Measurements from ENCODE around the gene SPOCK1.
"Not testable (repeated sequence)": the region's sequence is repeated elsewhere in the genome, so short reads cannot be mapped to it uniquely, and the experiment has no call there.

SPOCK1 gene

DNA sequence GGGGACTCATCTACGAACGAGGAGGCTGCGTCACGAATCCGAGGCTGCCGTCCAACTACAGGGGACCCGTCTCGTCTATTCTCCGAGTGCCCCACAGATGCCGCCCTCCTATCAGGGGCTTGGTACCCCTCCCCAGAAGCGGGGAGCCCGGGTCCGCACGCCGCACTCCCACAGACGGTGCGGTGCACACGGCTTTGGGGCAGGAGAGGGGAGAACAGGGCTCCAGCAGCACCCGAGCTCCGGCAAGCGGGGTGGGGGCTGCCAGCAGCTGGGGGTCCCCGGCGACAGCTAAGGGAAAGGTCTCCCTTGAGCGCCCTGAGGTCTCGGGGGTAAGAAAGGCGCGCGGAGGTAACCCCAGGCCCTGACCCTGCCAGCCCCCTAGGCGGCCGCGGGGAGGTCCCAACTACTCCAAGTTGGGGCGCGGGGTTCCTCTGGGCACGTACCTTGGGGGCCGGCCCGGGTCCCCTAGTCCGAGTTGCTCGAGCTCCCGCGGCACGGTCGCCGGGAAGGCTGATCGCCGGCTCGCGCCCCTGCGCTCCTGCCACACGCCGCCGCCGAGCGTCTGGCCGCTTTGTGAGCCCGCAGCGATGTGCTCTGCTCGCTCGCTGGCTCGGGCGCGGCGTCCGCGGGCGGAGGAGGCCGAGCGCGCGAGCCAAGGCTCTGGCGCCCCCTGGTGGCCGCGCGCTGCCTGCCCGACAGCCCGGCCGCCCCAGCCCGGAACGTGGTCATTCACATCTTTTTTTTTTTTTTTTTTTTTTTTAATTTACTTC, at the start of gene SPOCK1:
Gene SPOCK1 (minus strand): TSS at position 591 of the 770 bp plus-strand sequence.
- peak; percentile 13 for DNase-seq

DNA sequence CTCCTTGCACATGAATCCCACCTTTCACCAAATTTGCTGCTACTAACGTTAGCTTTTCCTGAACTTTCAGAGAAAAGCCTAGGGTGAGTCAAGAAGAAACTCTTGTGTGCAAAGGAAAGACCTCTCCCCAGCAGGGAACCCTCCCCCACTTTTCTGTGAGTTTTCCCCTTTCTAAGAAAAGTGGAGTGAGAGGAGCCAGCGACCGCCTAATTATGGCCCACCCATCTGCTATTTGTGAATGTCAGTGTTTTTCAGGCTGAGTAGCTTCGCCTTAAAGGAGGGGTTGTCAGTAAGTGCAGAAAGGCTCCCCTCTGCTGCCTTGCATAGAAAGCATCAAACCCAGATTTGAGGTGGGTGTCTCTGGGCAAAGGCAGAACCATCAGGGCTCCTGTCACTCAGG, 46.8 kb upstream of the SPOCK1 start:
- no peak for DNase-seq

DNA sequence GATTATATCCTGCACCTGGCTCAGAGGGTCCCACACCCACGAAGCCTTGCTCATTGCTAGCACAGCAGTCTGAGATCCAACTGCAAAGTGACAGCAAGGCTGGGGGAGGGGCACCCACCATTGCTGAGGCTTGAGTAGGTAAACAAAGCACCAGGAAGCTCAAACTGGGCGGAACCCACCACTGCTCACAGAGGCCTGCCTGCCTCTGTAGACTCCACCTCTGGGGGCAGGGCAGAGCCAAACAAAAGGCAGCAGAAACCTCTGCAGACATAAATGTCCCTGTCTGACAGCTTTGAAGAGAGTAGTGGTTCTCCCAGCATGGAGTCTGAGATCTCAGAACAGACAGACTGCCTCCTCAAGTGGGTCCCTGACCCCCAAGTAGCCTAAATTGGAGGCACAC, 36.3 kb upstream of the SPOCK1 start:
- DNase-seq, result not testable (repeated sequence)

DNA sequence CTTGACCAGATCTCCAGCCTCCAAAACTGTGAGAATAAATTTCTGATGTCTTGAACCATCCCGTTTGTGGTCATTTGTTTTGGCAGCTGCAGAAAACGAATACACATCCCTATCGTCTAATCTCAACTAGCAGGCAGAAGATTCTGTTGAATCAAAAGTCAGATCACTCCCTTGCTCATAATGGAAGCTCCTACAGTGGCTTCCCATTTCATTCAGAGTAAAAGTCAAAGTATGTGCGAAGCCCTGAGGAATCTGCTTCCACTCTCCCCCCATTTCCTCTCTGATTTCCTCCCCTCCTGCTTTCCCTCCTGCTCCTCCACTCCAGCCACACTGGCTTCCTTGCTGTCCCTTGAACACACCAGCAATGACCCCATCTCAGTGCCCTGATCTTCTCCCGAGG, 34.8 kb upstream of the SPOCK1 start:
- DNase-seq, result no peak

DNA sequence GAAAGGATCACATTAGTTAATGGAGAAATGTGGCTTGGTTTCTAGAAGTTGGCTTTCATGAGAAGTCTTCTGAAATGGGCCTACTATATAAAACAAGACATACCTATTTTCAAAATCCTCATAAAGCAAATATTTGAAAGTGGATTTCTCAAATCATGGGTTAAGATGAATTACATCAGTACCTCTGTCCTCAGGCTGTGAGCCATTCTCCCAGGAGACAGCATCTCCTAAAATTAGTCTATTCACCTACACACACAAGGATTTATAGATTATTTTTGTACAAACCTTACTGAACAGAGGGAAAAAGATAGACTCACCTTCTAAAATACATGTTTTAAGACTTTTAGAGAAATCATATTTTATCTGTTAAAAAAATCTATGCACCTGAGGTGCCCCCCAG, 32.1 kb upstream of the SPOCK1 start:
- no peak for DNase-seq

DNA sequence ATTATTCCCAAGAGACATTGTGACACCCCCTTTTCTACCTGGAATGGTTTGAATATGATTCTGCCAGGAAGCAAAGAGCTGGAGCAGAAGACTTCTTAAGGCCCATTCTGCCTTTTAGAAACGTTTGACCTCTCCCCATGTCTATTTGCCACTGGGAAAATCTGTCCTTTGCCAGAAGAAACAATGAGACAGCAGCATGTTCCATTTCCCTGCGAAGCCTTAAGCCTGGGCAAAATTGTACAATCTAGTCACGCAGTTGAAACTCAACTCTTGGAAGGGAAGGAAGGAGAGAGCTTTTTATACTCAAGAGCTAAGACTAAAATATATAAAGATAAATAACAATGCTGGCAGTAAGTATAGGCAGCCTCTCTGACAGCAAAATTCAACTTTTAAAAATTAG, 22.1 kb upstream of the SPOCK1 start:
- DNase-seq, result no peak

DNA sequence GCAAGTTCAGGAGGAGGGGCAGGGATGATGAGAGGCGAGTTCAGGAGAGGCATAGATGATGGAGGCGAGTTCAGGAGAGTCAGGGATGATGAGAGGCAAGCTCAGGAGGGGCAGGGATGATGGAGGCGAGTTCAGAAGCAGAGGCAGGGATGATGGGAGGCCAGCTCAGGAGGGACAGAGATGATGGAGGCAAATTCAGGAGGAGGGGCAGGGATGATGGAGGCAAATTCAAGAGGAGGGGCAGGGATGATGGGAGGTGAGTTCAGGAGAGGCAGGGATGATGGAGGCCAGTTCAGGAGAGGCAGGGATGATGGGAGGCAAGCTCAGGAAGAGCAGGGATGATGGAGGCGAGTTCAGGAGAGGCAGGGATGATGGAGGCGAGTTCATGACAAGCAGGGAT, 17.8 kb upstream of the SPOCK1 start:
- DNase-seq, result no peak

DNA sequence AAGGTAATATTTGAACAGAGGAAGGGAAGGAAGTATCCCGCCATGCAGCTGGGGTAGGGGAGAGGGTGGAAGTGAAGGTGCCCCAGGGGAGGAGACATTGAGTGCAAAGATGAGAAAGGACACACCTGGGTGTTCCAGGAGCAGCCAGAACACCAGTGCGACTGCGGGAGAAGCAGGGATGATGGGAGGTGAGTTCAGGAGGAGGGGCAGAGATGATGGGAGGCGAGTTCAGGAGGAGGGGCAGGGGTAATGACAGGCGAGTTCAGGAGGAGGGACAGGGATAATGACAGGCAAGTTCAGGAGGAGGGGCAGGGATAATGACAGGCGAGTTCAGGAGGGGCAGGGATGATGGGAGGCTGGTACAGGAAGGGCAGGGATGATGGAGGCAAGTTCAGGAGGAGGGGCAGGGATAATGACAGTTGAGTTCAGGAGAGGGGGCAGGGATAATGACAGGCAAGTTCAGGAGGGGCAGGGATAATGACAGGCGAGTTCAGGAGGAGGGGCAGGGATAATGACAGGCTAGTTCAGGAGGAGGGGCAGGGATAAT, 17.2 kb upstream of the SPOCK1 start:
- DNase-seq, result no peak

DNA sequence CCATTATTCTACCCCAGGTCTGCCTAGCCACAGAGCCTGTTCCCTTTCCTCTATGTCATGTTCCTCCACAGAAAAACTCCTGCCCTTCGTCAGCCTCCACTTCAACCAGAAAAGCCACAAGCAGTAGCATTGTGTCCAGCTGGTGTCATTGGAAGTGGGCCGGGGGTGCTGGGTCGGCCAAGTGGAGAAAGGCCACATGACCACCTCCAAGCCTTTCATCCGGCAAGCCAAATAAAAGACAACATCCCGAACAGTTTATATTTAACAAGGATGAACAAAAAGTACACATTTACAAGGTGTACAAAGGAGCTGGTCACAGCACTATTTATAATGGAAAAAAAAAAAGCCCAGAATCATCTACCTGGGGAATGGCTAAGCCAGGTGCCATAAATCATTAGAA, 16.1 kb upstream of the SPOCK1 start:
- no peak for DNase-seq

DNA sequence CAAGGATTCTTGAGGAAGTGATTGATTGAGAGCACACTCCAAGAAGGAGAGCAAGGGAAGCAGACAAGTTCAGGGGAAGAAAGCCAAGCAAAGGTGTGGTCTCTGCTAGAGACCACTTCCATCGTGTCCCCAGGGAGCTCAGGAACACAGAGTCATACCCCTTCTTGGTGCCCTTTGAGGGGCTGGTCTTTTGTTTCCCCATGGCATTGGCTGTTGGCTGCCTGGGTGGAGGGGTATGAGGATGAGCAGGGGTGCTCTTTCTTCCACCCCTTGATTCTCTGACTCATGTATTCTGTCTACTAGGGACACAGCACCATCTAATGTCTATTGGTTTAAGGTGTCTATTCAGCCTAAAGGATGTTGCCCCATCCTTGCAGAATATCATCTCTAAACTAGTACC, 11.5 kb upstream of the SPOCK1 start:
- DNase-seq, result no peak

DNA sequence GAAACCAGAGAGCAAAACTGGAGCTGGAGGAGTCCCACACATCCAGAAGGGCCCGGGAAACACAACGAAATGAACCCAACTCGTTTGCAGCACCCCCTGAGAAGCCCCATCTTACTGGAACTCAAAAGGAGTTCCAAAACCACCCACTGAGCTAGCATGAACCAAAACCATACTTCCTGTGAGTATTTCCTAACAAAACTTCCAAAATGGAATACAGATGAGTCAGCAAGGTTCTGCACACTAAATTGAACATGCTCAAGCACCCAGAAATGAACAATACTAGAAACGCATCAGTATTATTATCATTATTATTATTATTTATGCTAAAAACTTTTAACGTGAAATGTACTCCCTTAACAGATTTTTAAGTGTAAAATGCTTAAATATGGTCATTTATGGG, 8.0 kb upstream of the SPOCK1 start:
- DNase-seq, result no peak

DNA sequence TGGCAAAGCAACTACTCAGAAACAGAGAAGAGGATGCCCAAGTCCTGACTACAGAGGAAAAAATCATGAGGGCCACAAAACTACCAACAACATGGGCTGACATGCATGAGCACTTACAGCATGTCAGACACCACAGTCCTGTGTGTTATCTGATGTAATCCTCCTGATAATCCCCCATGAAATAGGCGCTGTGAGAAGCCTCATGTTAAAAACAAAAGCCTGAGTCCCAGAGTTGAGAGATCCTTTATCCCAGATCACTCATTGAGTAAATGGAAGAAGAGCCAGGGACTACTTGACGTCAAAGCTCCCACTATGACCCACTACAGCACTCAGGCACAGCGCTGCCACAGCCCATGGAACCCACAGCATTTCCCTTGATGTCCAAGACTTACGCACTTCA, 7.2 kb upstream of the SPOCK1 start:
- no peak for DNase-seq

DNA sequence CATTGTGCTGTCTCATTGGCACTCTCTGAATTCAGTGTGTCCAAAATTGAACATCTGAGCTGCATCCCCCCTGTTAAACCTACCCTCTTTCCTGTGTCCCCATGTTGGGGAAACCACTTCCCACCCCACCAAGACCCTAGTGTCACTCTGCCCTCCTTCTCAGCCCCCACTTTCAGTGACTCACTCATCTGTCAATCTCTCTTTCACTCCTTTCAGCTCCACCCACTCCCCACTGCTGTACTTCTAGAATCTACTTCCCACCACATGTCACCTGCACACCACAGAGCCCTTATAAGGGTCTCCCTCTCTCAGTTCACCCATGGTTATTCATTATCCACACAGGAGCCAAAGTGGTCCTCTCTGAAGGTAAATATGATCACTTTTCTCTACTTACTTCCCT, 5.8 kb upstream of the SPOCK1 start:
- no peak for DNase-seq

DNA sequence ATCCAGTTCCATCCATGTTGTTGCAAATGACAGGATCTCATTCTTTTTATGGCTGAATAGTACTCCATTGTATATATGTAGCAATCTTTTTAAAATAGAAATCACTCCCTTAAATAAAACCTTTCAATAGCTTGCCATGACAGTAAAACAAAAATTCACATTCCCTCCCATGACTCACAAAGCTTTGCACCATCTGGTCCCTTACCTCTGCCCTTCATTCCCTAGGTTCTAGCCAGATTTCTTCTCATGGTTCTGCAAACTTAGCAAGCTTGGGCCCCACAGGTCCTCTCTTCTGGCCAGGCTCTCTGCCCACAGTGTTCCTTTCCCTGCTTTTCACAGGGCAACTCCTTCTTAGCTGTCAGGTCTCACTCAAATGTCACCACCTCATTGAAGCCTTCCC, 4.3 kb upstream of the SPOCK1 start:
- no peak for DNase-seq

DNA sequence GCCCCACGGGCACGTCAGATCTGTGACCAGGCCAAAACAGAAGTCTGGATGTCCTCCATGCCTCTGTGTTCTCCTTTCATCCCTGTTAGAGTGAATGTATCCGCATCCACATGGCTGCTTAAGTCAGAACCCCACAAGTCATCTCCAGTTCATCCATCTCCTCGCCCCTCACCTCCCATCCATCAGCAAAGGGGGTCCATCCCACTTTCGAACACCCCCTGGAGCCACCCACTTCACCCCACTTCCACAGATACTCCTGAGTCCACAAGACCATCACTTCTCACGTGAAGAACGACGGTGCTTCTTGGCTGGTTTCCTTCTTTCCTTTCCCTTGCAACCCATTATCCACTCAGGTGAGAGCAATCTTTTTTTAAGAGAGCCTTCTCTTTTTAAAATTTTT, 3.5 kb upstream of the SPOCK1 start:
- no peak for DNase-seq

DNA sequence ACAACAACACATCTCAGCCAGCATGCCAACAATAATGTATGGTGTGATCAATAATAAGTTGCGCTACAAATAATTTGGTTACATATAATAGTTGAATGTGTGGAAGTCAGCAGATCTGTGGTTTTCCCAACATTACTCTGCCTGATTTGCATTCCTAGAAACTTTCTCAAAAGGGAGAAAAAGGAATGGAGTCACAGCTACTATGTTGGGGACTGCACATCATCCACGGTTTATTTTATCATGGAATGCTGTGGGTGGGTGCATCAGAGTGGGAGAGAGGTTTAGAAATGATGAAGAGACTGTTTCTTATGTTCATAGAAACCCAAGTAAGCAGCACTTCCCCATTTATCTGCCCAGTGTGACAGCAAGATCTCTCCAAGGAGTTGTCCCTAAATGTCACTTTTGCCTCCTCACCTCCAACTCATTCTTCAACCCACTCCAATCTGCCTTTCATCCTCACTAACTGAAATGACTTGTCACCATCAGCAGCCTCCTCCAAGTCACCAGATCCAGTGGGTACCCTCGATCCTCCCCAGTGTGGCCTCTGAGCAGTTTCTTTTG, 2.8 kb upstream of the SPOCK1 start:
- DNase-seq, result no peak

DNA sequence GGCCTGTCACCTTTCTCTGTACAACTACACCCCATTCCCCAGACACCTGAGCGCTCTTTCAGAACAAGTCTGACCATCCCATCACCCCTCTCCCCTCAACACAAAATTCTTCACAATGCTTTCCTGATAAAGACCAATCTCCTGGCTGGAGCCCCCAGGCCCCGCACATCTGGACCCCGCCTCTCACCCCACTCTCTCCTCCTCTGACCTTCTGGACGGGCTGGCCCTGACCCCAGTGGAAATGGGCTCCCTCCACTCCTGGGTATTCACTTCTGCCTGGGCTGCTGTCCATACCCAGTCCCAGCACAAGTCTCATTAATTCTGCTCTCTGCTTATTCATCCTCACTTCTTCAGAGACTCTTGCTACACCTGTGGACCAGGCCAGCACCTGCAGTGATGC, 2.1 kb upstream of the SPOCK1 start:
- DNase-seq, result no peak

DNA sequence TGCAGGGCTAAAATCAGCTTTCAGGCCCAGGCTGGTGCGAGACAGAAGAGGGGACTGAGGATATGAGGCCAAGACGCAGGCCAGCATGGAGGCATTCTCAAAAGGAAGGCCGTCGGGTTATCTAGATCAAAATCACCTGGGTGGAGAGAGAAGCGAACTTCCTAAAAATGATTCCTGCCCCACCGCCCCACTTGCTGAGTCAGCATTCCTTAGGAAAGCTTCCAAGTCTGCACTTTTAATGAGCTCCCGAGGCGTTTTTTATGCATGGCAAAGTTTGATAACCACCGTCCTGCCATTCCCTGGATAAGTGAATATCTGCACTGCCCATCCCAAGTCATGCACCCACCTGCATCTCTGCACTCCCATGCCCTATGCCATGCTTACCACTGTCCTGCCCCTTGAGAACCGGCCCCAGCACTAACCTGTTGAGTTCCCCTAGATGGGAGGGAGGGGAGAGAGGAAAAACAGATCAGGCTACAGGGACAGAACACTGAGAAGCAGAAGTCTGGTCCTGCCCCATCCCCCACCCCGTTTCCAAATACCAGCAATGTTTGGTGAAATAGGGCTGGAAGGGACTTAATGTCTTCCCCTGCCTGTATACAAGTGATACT, 1.6 kb upstream of the SPOCK1 start:
- no peak for DNase-seq

DNA sequence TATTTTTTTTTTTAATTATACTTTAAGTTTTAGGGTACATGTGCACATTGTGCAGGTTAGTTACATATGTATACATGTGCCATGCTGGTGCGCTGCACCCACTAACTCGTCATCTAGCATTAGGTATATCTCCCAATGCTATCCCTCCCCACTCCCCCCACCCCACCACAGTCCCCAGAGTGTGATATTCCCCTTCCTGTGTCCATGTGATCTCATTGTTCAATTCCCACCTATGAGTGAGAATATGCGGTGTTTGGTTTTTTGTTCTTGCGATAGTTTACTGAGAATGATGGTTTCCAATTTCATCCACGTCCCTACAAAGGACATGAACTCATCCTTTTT, 351 bp upstream of the SPOCK1 start:
- DNase-seq, result not testable (repeated sequence)

DNA sequence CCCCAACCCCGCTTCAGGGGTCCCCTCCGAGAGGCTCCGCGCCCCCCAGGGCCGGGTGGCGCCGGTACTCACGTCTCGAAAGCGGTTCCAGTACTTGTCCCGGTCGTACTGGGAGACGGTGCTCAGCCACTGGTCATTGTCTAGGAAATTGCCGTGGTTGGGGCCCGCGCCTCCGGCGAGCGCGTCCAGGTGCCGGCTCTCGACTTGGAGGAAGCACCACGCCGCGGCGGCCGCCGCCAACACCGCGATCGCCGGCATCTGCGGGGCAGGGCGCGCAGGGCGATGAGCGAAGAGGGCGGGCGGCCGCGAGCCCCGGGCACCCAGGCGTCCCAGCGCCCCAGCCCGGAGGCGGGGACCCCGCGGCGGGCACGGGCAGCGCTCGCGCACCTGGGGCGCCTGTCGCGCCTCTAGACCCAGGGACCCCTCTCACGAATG, 808 bp downstream of the SPOCK1 start:
- no peak for DNase-seq

DNA sequence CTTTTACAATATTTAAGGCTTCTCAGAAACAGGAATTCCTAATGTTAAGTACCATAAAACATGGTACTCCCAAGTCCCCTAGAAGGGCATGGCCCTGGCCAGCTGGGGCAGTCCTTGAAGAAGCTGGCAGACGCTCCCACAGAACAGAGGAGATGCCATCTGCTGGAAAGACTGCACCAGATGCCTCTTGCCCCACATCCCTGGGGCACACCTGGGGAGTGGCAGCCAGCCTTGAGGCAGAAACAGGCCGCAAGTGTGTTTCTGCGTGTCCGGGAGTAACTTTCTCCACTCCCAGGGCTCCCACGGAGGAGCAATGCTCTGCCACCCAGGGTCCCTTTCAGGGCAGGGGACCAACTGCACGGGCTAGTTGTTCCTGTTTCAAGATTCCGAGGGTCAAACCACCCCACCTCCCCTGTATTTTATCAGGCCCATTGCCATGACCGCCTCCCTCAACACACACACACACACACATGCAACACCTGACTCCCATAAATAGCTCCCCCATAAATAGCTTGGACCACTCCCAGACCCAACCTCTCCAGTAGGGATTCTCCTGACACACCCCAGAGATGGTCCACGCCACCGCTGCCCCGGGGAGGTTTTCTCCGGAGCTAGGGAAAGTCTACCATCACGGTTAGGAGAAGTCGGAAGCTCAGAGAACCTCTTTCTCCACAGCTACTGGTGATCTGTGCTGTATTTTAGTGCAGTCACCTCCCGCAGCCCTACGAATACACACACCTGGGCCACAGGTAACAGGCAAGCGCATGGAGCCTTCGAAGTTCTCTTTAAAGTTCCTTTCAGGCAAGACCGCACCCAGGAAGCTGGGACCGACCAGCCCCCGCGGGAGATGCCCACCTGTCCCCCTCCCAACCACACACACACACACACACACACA, 1.5 kb downstream of the SPOCK1 start:
- no peak for DNase-seq

DNA sequence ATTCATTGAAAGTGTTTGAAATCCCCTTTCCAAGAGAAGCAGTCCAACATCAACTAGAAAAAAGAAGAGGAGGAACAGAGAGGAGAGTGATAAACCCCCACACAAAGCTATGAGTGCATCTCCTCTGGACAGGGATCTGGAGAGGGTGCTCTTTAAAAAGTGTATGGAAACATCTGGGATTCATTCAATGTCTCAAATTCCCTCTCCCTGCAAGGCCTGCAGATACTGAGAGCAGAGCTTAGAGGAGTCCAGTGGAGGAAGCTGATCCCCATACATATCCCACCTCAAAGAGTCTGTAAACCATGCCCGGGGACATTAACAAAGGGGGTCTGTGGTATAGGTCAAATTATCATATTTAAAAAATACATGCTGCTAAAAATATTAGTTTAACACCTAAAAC, 2.2 kb downstream of the SPOCK1 start:
- no peak for DNase-seq

DNA sequence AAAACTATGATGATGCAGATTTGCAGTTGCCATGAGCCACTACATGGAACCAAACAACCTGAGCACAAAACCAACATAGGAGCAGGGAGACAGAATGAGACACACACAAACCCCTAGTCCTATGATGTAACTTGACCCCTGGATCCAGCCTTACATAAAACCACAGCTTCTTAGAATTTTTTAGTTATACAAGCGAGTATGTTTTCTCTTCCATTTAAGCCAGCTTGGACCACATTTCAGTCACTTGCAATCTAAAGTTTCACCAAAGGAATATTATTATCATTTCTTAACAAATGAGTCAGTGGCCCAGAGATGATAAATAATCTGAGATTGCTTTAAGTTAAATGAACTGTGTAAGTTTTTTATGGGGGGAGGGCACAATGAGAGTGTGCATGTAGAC, 6.8 kb downstream of the SPOCK1 start:
- no peak for DNase-seq
